ENCODE data around the gene RGS6.

- no peak for TF ChIP-seq CTCF (IDR thresholded peaks at IDR 0.05)
- TF ChIP-seq POLR2A (IDR thresholded peaks at IDR 0.05): no peak
These were observed 120.1 kb downstream of the RGS6 start for GRCh38 chr14:72052356-72052755.
